ENCODE data around the gene WNT6. TPM values are rescaled to one million over a fixed set of nuclear protein-coding genes. Genes with fewer than 3 reads are reported as not detected.

Gene WNT6
- total RNA-seq, 2 experiments from 2014 or later = not detected

- Mint-ChIP-seq H3K36me3 (no peaks in the 10 kb centered on the region), H3K27me3 (peaks cover 17% of the 10 kb centered on the region), H3K4me3 (no peak overlapping the region), H3K4me1 (no peaks in the 10 kb centered on the region), H3K27ac (no peak overlapping the region), H3K9me3 (ENCODE audit: low read depth) (no peaks in the 10 kb centered on the region)
- DNase-seq (no peak), ATAC-seq (no peak)
- CTCF ChIA-PET = interaction anchor here (1.2 to 1.3 kb wide), 2 partner anchors 25 to 157 kb away, joined by 3 to 5 read pairs; no protein-coding TSS in a partner anchor
Observed at GRCh38 chr2:218822622-218823021, 37.0 kb upstream of the WNT6 start.

- no peak for ATAC-seq
- CTCF ChIA-PET = interaction anchor here (1.2 to 1.3 kb wide), 2 partner anchors 24 to 157 kb away, joined by 3 to 5 read pairs; no protein-coding TSS in a partner anchor
- H3K4me3 Mint-ChIP-seq = no peak overlapping the region
- DNase-seq = no peak
- no peak overlapping the region for H3K27ac Mint-ChIP-seq
- H3K4me1 Mint-ChIP-seq = no peaks in the 10 kb centered on the region
- no peaks in the 10 kb centered on the region for H3K36me3 Mint-ChIP-seq
- H3K27me3 Mint-ChIP-seq = peaks cover 14% of the 10 kb centered on the region
- H3K9me3 Mint-ChIP-seq (ENCODE audit: low read depth) = no peaks in the 10 kb centered on the region
Observed at GRCh38 chr2:218823196-218823855, 36.3 kb upstream of the WNT6 start.

GRCh38 chr2:218824004-218824403, 35.6 kb upstream of the WNT6 start:
- CTCF ChIA-PET = interaction anchor here (1.1 to 1.3 kb wide), 3 partner anchors 23 to 156 kb away, joined by 3 to 5 read pairs (median 3); no protein-coding TSS in a partner anchor
- Mint-ChIP-seq H3K27me3 (peaks cover 13% of the 10 kb centered on the region), H3K9me3 (ENCODE audit: low read depth) (no peaks in the 10 kb centered on the region), H3K36me3 (no peaks in the 10 kb centered on the region), H3K4me1 (no peaks in the 10 kb centered on the region), H3K27ac (no peak overlapping the region), H3K4me3 (no peak overlapping the region)
- ATAC-seq (no peak), DNase-seq (no peak)

- no peak for DNase-seq
- H3K36me3 Mint-ChIP-seq = no peaks in the 10 kb centered on the region
- no peaks in the 10 kb centered on the region for H3K4me1 Mint-ChIP-seq
- ATAC-seq = no peak
- H3K27me3 Mint-ChIP-seq = peaks cover 7% of the 10 kb centered on the region
- H3K4me3 Mint-ChIP-seq = no peak overlapping the region
- CTCF ChIA-PET = interaction anchor here (0.8 kb wide), 1 partner anchor 71 kb away, joined by 3 read pairs; no protein-coding TSS in a partner anchor
- no peak overlapping the region for H3K27ac Mint-ChIP-seq
- no peaks in the 10 kb centered on the region for H3K9me3 Mint-ChIP-seq (ENCODE audit: low read depth)
Observed at GRCh38 chr2:218826791-218827190, 32.8 kb upstream of the WNT6 start.

- no peak for DNase-seq
- H3K4me1 Mint-ChIP-seq = no peaks in the 10 kb centered on the region
- H3K36me3 Mint-ChIP-seq = no peaks in the 10 kb centered on the region
- no peak for ATAC-seq
- H3K9me3 Mint-ChIP-seq (ENCODE audit: low read depth) = no peaks in the 10 kb centered on the region
- H3K27me3 Mint-ChIP-seq = peaks cover 14% of the 10 kb centered on the region
- CTCF ChIA-PET = no interaction called here
- H3K27ac Mint-ChIP-seq = no peak overlapping the region
- no peak overlapping the region for H3K4me3 Mint-ChIP-seq
Observed at GRCh38 chr2:218827701-218828476, 31.7 kb upstream of the WNT6 start.

- Mint-ChIP-seq H3K9me3 (ENCODE audit: low read depth) (no peaks in the 10 kb centered on the region), H3K27ac (no peak overlapping the region), H3K27me3 (peaks cover 16% of the 10 kb centered on the region), H3K4me1 (no peaks in the 10 kb centered on the region), H3K36me3 (no peaks in the 10 kb centered on the region), H3K4me3 (no peak overlapping the region)
- ATAC-seq (no peak), DNase-seq (no peak)
- CTCF ChIA-PET = no interaction called here
Observed at GRCh38 chr2:218828477-218828778, 31.2 kb upstream of the WNT6 start.

- CTCF ChIA-PET = interaction anchor here (1.1 to 1.9 kb wide), 2 partner anchors 17 to 47 kb away, joined by 3 to 4 read pairs; partner anchors contain the start of gene CYP27A1
- no peak for ATAC-seq
Observed at GRCh38 chr2:218829868-218830451, 29.6 kb upstream of the WNT6 start.

GRCh38 chr2:218830526-218831306, 28.9 kb upstream of the WNT6 start:
- no peak overlapping the region for H3K27ac Mint-ChIP-seq
- CTCF ChIA-PET = interaction anchor here (1.9 kb wide), 1 partner anchor 48 kb away, joined by 4 read pairs; the partner anchor contains the start of gene CYP27A1
- H3K9me3 Mint-ChIP-seq (ENCODE audit: low read depth) = no peaks in the 10 kb centered on the region
- H3K4me1 Mint-ChIP-seq = no peaks in the 10 kb centered on the region
- DNase-seq = no peak
- H3K27me3 Mint-ChIP-seq = peaks cover 24% of the 10 kb centered on the region
- no peak overlapping the region for H3K4me3 Mint-ChIP-seq
- H3K36me3 Mint-ChIP-seq = no peaks in the 10 kb centered on the region
- no peak for ATAC-seq

More at GRCh38 chr2:218829868-218830451, 29.6 kb upstream of the WNT6 start:
- DNase-seq = no peak
- Mint-ChIP-seq H3K27me3 (peaks cover 21% of the 10 kb centered on the region), H3K36me3 (no peaks in the 10 kb centered on the region), H3K27ac (no peak overlapping the region), H3K4me3 (no peak overlapping the region), H3K4me1 (no peaks in the 10 kb centered on the region), H3K9me3 (ENCODE audit: low read depth) (no peaks in the 10 kb centered on the region)

GRCh38 chr2:218831378-218831990, 28.1 kb upstream of the WNT6 start, which contains the start of gene PRKAG3:
TSS of gene PRKAG3 (minus strand) at chr2:218831803.
- CTCF ChIA-PET = interaction anchor here (1.4 kb wide), 1 partner anchor 16 kb away, joined by 3 read pairs; no protein-coding TSS in a partner anchor
- H3K4me3 Mint-ChIP-seq = no peak within 1 kb of the TSS

GRCh38 chr2:218832081-218832480, 27.5 kb upstream of the WNT6 start:
- no peak overlapping the region for H3K27ac Mint-ChIP-seq
- H3K27me3 Mint-ChIP-seq = peaks cover 30% of the 10 kb centered on the region
- H3K36me3 Mint-ChIP-seq = no peaks in the 10 kb centered on the region
- DNase-seq = no peak
- no peak for ATAC-seq
- no peak overlapping the region for H3K4me3 Mint-ChIP-seq
- no peaks in the 10 kb centered on the region for H3K9me3 Mint-ChIP-seq (ENCODE audit: low read depth)
- H3K4me1 Mint-ChIP-seq = no peaks in the 10 kb centered on the region
- CTCF ChIA-PET = interaction anchor here (0.5 to 1.4 kb wide), 2 partner anchors 15 to 455 kb away, joined by 3 read pairs; no protein-coding TSS in a partner anchor

More at GRCh38 chr2:218831378-218831990, 28.1 kb upstream of the WNT6 start, which contains the start of gene PRKAG3:
- DNase-seq (no peak), ATAC-seq (no peak)
- Mint-ChIP-seq H3K27ac (no peak within 1 kb of the TSS), H3K9me3 (ENCODE audit: low read depth) (no peaks in the 10 kb centered on the region), H3K36me3 (no peaks in the 10 kb centered on the region), H3K27me3 (peaks cover 26% of the 10 kb centered on the region), H3K4me1 (no peaks in the 10 kb centered on the region)

- DNase-seq (no peak), ATAC-seq (no peak)
- H3K9me3 Mint-ChIP-seq (ENCODE audit: low read depth) = no peaks in the 10 kb centered on the region
- H3K27ac Mint-ChIP-seq = no peak overlapping the region
- peaks cover 34% of the 10 kb centered on the region for H3K27me3 Mint-ChIP-seq
- H3K4me1 Mint-ChIP-seq = no peaks in the 10 kb centered on the region
- H3K36me3 Mint-ChIP-seq = no peaks in the 10 kb centered on the region
- CTCF ChIA-PET = interaction anchor here (0.5 to 1.4 kb wide), 2 partner anchors 15 to 455 kb away, joined by 3 read pairs; no protein-coding TSS in a partner anchor
- no peak overlapping the region for H3K4me3 Mint-ChIP-seq
Observed at GRCh38 chr2:218832520-218832919, 27.1 kb upstream of the WNT6 start.

GRCh38 chr2:218833023-218833609, 26.5 kb upstream of the WNT6 start:
- Mint-ChIP-seq H3K27me3 (peaks cover 39% of the 10 kb centered on the region), H3K4me3 (no peak overlapping the region), H3K27ac (no peak overlapping the region), H3K9me3 (ENCODE audit: low read depth) (no peaks in the 10 kb centered on the region), H3K4me1 (no peaks in the 10 kb centered on the region), H3K36me3 (no peaks in the 10 kb centered on the region)
- DNase-seq = no peak
- ATAC-seq = no peak
- CTCF ChIA-PET = no interaction called here

Measured in activated CD8-positive, alpha-beta memory T cell treated with anti-CD3 and anti-CD28 coated beads, Interleukin-2, amount 10 ng/mL, durations not matched to agents 7 days and 5 days (primary cell).